GM19397 (cell line): ENCODE results near the gene SFI1.
"Not testable (repeated sequence)": the region's sequence is repeated elsewhere in the genome, so short reads cannot be mapped to it uniquely, and the experiment has no call there.

Source experiments
- ATAC-seq: cut with Tn5 transposase; IDR thresholded peaks from one replicate; pipeline ENCODE4 v1.9.1; 2021; ENCODE audit warnings: mild to moderate bottlenecking, moderate library complexity; ENCODE audit not compliant: unreplicated experiment

Gene SFI1

DNA sequence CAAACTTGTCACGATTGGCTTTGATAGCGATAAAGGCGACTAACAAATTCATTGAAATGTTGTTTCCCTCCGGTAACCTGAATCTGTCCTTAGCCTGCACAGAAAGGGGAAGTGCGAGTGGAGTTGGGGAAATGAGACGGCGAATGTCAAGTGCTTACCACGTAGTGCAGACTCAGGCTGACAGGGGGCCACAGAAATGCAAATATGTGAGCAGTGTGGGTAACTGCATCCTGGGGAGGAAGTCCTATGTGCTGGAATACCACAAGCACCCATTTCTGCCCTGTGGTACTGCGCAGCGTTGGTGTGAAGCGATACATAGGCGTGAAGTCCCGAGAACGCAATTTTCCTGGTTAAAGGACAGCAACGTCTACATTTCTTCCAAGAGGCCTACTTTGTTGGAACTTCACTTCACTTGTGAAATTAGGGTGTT, 5.8 kb upstream of the SFI1 start:
- peak; percentile 42 for ATAC-seq

DNA sequence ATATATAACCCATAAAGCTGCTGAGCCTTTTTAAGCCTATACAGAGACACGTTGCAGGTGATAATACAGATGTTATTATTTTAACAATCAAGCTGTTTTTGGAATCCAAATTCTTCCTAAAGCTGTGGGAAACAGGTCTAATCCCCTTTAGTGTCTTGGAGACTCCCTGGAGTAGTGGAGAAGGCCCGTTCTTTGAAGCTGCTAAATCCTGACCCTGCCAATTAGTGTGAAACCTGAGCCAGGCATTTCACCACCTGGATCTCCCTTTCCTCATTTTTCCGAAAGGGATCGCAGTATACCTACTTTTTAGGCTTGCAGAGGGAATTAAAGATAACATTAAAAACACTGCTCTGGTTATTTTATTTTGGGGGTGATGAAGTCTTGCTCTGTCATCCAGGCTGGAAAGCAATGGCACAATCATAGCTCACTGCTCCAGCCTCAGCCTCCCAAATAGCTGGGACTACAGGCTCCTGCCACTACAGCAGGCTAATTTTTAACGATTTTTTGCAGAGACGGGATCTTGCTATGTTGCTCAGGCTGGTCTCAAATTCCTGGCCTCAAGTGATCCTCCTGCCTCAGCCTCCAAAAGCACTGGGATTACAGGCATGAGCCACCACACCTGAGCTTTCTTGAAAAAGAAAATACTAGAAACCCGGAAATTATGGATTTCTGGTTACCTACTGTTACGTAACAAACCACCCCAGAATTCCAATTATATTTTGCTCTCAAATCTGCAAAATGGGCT, 4.9 kb upstream of the SFI1 start:
- no peak for ATAC-seq

DNA sequence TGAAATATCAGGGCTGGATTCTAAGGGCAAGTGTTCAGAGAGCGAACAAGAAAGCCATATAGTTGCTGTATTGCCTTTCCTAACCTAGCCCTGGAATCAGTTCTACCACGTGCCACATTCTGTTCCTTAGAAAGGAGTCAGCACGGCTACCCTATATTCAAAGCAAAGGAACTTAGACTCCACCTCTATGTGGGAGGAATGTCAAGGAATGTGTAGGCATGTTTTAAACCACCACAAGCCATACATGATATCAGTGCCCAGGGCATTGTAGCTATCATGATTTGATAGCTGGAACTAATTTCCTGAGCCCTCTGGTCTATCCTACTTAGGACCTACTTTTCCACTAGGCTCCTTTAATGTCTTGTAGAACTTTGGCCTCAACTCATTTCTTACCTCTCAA, 4.2 kb upstream of the SFI1 start:
- ATAC-seq = no peak

GRCh38 chr22:31493355-31493754, 3.0 kb upstream of the SFI1 start:
- ATAC-seq = not testable (repeated sequence)

DNA sequence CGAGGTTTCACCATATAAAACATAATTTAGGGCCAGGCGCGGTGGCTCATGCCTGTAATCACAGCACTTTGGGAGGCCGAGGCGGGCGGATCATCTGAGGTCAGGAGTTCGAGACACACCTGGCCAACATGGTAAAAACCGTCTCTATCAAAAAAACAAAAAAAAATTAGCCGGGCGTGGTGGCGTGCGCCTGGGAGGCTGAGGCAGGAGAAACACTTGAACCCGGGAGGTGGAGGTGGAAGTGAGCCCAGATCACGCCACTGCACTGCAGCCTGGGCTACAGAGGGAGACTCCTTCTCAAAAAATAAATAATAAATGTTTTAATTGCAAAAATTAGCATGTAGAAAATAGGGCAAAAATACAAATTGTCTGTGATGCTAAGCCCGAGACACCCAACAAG, 993 bp upstream of the SFI1 start:
- no peak for ATAC-seq

GRCh38 chr22:31496735-31497146, 405 bp downstream of the SFI1 start:
- ATAC-seq = peak; percentile 14

DNA sequence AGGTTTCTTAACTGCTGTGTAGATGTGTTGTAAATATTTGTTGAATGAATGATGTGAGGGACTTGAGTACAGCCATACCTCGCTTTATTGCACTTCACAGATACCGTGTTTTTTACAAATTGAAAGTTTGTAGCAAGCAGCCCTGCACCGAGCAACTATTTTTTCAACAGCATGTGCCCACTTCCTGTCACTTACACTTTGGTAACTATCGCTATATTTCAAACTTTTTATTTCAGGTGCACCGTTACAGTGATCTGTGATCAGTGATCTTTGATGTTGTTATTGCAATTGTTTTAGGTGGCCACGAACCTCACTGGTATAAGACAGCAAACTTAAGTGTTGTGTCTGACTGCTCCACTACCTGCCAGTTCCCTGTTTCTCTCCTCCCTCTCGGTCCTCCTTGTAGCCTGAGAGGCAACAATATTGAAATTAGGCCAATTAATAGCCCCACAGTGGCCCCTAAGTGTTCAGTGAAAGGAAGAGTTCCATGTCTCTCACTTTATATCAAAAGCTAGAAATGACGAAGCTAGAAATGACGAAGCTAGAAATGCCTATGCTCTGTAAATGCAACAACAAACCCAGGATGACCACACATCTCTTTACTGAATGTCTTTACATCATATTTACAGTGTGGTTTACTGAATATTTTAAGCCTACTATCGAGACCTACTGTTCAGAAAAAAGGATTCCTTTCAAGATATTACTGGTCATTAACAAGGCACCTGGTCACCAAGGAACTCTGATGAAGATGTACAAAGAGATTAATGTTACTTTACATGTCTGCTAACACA, 1.0 kb downstream of the SFI1 start:
- ATAC-seq = no peak

DNA sequence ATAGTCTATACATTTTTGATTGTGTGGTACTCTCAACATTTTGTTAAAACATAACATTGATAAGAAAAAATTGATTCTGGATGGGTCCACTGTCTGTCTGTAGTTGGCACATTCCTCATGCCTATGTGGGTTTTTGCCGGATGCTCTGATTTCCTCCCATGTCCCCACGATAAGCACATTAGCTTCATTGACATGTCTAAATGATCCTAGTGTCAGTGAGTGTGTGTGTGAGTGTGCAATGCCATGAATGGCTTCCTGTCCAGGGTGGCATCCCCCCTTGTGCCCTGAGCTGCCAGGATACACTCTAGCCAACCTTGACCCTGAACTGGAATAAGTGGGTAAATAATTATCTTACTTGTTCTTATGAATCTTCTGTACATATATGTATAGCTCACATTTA, 5.4 kb downstream of the SFI1 start:
- ATAC-seq = no peak

DNA sequence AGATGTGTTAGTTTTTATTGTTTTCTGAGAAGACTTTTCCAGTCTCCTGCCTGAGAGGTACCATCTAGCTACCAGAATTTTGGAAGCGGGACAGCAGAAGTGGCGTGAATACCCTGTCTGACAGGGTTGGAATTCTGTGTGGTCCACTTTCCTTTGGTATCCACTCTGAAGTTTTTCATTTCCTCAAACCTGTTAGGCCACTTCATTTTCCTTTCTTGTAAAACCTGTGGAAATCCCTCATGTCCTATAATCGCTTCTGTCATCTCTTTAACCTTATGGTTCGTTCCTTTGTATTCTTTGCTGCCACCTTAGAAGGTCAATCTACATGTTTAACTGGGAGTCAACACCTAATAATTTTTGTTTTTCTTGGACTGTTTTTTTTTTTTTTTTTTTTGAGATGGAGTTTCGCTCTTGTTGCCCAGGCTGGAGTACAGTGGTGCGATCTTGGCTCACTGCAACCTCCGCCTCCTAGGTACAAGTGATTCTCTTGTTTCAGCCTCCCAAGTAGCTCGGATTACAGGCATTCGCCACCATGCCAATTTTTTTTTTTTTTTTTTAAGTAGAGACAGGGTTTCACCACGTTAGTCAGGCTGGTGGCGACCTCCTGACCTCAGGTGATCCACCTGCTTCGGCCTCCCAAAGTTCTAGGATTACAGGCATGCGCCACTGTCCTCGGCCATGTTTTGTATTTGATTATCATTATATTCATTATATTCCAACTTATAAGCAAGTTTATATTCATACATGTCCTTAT, 7.1 kb downstream of the SFI1 start:
- ATAC-seq = no peak

- ATAC-seq = no peak
Observed at GRCh38 chr22:31504282-31504681, 7.9 kb downstream of the SFI1 start.

DNA sequence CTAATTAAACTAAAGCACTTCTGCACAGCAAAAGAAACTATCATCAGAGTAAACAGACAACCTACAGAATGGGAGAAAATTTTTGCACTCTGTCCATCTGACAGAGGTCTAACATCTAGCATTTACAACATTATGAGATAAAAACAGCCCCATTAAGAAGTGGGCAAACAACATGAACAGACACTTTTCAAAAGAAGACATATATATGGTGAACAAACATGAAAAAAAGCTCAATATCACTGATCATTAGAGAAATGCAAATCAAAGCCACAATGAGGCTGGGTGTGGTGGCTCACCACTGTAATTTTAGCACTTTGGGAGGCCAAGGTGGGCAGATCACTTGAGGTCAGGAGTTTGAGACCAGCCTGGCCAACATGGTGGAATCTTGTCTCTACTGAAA, 11.2 kb downstream of the SFI1 start:
- not testable (repeated sequence) for ATAC-seq

GRCh38 chr22:31508536-31508935, 12.2 kb downstream of the SFI1 start:
- ATAC-seq = no peak

DNA sequence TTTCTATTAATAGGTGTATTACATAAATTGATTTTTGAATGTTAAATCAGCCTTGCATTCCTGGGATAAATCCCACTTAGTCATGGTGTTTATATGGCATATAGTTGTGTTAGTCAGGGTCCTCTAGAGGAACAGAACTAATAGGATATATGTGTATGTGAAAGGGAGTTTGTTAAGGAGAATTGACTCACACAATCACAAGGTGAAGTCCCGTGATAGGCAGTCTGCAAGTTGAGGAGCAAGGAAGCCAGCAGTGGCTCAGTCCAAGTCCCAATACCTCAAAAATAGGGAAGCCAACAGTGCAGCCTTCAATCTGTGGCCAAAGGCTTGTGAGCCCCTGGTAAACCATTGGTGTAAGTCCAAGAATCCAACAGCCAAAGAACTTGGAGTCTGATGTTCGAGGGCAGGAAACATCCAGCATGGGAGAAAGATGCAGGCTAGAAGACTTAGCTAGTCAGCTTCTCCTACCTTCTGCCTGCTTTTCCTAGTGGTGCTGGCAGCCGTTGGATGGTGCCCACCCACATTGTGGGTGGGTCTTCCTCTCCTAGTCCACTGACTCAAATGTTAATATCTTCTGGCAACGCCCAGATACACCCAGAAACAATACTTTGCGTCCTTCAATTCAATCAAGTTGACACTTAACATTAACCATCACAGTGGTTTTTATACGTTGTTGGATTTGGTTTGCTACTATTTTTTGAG, 12.9 kb downstream of the SFI1 start:
- ATAC-seq = no peak

- ATAC-seq = no peak
Observed at GRCh38 chr22:31520051-31520450, 23.7 kb downstream of the SFI1 start.

- not testable (repeated sequence) for ATAC-seq
Observed at GRCh38 chr22:31524132-31524531, 27.8 kb downstream of the SFI1 start.

GRCh38 chr22:31526270-31526669, 29.9 kb downstream of the SFI1 start:
- ATAC-seq = no peak

DNA sequence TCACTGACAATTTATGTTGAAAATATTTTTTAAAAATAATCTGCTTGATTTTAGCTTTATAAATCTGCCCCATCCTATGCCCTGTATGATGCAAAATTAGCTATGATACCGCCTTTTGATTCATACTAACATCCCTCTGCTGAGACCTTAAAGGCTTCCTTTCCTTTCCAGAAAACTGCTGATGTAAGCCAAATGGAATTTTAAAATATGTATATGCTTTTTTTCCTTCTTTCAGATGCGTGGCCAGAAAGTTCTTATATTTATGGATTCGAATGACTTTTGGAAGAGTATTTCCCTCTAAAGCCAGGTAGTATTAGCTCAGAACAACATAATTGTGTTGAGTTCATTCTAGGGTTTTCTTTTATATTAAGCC, 34.5 kb downstream of the SFI1 start:
- no peak for ATAC-seq

DNA sequence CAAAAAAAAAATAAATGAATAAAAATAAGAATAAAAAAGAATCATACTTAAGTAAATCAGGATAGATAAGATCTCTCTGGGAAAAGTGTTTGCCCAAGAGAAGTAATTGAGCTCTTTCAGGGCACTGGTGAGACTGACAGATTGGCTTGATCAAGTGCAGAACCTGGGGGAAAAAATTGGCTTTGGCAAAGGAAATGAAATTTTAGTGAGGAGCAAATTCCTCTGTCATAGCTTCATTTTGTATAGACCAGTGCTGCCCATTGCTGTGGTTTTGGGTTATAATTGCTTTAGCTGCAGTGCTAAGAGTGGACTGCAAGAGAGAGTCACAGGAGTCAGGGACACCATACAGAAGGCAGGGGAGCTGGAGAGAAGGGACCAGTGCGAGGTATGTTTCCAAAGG, 35.7 kb downstream of the SFI1 start:
- ATAC-seq = no peak

- ATAC-seq = no peak
Observed at GRCh38 chr22:31533374-31533773, 37.0 kb downstream of the SFI1 start.

GRCh38 chr22:31537019-31537535, 40.7 kb downstream of the SFI1 start:
- no peak for ATAC-seq

DNA sequence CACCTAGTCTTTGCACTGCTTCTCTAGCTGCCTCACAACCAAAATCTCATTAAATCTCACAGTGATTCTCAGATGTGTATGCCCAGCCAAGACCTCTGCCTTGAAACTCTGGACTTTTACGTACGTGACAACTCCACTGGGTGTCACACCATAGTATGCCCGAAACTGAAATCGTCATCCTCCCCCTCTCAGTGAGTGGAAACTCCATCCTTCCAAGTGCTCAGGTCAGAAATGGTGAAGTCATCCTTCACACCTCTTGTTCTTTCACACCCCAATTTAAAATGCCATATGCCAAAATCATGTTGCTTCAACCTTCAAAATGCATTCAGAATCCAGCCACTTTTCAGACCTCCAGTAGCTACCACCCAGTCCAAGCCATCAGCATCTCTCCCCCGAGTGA, 42.5 kb downstream of the SFI1 start:
- no peak for ATAC-seq
